HG02870 (cell line): ENCODE measurements around the gene EVA1A.

ENCODE experiments used
- ATAC-seq: cut with Tn5 transposase; IDR thresholded peaks from one replicate; pipeline ENCODE4 v1.9.1; 2021; ENCODE audit warnings: mild to moderate bottlenecking, moderate library complexity; ENCODE audit not compliant: unreplicated experiment

Gene EVA1A

DNA sequence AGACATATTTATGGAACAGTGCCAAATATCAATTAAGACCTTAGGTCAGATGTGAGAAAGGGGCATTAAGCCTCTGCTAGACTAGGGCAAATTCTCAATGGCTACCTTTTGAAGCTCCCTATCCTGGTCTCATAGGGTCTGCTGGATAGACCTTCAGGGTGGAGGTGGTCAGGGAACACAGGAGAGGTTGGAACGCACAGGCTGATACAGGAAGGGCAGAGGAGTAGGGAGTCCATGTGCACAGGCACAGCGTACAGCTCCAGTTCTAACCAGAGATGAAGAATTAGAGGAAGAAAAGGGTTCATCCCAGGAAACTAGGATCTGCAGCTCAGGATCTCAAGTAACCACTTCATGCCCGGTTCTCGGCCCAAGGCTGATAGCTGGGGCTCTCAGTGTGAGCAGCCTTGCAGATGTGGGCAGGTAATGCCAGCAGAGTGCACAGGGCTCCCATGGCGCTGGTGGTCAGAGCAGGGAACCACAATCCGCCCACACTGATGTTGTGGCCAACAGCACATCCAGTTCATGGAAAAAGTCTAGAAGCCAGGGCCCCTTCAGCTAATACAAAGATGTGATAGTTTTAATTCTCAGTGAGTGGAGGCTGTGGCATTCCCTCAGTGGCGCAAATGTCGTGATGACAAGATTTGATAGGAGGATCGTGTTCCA lies 3.4 kb upstream of the EVA1A start:
- no peak for ATAC-seq

GRCh38 chr2:75563591-75563990 lies 2.9 kb upstream of the EVA1A start:
- no peak for ATAC-seq

GRCh38 chr2:75562513-75562864 lies 1.8 kb upstream of the EVA1A start:
- ATAC-seq = no peak

DNA sequence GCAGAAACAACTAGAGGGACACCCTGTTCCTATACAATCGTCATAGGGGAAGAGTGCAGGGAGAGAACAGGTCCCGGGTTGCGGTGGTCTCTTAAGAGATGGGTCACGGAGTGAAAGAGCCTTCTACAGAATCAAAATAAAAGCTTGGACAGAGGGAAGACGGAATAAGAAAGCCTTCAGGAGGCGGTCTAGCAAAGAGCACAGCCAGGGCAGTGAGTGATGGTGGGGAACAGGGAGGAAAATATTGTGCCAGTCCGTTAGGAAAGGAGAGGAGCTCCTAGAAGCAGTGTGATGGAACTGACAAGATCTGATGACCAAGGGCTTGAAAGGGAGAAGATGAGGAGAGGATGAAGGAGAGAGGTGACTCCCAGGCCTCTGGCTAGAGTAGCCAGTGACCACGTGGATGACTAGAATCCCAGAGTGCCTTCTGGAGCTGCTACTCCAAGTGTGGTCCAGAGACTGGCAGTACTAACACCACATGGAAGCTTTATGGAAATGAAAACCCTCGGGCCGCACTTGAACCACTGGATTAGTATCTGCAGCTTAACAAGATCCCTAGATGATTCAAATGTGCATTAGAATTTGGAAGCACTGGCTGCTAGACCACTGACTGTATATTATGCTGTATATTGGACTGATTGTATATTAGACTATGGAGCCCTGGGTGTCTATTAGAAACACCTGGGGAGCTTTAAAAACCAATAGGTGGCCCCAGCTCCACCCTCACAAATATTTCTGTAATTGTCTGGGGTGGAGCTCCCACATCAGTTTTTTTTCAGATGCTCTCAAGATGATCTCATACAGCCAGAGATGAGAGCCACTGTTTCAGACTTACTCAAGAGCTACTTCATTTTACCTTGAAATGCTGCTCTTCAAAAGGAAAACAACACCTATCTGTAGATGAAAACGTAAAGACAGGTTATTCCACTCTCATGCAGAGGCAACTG lies 1.1 kb upstream of the EVA1A start:
- no peak for ATAC-seq

DNA sequence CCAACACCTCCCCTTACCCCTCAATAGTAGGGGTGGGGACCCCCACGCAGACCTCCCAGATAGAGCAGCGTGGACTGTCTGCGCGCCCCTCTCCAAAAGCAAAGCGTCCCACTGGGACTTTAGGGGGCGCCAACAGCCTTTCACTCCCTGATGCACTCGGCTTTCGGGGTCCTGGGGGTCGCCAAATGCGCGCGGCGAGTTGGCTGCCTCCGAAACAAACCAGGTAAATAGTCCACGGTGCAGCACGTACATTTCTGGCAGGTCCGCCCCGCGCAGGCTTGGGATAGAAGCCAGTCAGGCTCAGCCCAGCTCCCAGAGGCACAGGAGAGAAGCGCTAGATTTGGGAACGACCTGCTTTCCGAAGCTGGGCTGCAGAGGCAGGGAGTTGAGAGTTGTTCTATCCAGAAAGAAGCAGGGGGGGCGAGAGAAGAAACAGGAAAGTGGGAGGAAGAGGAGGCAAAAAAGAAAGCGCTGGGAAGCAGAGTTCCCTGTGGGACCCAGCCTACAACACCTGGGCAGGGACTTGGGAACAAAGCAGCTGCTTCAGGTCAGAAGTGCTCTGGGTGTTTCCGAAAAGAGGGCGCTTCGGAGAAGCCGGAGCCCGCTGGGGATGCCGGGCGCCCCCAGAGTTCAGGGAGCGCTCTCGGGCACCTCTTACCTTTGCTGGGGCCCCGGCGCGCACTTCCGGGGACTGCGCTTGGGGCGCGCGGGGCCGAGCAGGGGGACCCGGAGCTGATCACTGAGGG lies 544 bp downstream of the EVA1A start:
- ATAC-seq = no peak

DNA sequence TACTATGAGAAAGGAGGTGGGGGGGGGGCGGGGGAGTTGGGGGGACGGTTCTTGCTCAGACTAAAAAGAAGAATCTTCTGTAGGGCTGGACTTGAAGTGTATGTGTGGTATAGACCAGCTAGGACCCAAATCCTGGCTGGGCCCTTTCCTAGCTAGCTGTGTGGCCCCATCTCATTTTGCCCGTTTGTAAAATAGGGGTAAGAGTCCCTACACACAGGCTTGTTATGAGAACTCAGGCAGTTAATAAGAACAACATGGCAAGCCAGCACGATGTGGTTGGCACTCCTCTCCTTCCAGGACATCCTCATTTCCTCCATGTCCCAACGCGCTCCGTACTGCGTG lies 1.1 kb downstream of the EVA1A start:
- no peak for ATAC-seq

DNA sequence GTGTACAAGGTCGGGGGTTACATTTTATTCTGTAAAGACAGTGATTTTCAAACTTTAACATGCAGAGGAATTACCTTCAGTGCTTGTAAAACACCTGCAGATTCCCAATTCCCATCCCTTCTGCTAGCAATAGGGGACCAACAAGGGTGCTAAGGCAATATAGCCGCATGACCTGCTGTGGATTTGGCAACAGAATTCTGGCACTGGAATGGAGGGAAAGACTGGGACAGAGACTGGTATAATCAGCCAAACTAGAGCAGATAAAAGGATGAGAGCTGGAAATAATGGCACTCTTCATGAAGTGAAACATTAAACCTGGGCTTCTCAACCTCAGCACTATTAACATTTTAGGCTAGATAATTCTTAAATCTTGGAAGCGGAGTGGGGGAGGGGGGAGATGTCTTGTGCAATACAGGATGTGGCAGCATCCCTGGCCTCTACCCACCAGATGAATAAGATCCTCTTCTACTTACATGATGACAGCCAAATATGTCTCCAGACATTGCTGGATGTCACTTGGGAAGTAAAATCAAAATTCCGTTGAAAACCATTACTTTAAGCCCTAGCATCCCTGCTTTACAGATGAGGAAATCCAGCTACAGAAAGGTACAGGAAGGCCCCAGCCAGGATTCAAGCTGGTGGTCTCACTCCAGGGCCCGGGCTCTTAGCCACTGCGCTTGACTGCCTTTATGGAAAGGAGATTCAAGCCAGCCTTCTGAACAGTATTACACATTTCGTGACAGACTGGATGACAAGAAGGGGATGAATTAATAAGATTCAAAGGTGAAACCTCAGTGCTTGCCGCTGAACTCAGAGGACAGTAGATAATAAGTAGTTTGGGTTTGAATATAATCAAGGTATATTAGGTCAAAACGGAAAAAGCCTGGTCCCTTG lies 1.7 kb downstream of the EVA1A start:
- no peak for ATAC-seq

DNA sequence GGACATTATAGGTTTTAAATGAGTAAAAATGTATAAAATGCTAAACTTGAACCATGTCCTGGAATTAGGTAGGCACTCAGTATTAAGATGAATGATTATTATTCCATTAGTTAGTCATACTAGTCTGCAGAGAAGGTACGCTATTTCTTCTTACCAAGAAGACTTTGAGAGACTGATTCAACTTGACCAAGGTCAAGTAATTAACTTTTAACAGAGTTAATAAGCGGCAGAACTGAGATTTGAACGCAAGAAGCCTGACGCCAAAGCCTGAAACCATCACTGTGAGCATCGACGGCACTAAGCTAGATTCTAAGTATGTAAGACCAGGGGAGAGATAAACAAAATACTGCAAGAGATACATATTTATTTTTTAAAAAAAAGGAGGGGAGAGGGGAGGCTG lies 2.6 kb downstream of the EVA1A start:
- no peak for ATAC-seq

- ATAC-seq = no peak
These were observed 3.1 kb downstream of the EVA1A start for GRCh38 chr2:75557474-75558133.

DNA sequence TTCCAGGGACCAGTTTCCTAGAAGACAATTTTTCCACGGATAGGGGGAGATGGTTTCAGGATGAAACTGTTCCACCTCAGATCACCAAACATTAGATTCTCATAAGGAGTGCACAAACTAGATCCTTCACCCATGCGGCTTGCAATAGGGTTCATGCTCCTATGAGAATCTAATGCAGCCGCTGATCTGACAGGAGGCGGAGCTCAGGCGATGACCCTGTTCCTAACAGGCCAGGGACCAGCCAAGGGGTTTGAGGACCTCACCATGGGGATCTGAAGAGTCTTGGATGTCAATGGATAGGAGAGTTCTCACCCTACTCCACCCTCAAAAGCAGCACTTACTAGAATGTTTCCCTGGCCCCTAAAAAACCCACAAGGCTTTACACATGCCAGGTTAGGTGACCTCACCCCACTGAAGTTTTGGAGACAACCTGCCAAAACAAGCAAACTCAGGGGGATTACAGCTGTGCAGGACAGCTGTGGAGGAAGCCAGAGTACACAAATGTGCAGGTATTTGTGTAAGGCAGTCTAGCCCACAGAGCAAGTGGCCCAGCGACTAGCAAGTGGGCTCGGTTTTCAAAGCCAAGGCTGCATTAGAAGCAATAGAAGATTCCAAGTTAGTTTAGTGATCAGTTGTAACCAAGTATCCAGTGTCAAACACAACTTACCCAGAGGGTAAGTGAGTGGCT lies 3.9 kb downstream of the EVA1A start:
- no peak for ATAC-seq

DNA sequence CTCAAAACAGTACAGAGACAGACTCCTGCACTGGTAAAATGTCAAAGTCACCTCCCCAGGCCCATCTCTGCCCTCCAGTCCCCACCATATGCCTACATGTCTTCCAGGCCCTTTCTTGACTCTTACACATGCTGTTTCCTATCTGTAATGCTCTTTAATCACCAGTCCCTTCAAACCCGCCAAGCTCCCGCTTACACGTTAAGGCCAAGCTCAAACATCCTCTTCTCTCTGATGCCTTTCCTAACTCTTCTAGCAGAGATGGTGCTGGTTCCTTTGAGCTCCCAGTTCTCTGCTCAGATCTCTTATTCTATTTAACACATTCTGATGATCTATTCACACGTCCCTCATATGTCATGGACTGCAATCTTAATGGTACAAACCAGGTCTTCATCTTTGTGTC lies 5.0 kb downstream of the EVA1A start:
- ATAC-seq = no peak

- no peak for ATAC-seq
These were observed 6.7 kb downstream of the EVA1A start for GRCh38 chr2:75553935-75554531.

DNA sequence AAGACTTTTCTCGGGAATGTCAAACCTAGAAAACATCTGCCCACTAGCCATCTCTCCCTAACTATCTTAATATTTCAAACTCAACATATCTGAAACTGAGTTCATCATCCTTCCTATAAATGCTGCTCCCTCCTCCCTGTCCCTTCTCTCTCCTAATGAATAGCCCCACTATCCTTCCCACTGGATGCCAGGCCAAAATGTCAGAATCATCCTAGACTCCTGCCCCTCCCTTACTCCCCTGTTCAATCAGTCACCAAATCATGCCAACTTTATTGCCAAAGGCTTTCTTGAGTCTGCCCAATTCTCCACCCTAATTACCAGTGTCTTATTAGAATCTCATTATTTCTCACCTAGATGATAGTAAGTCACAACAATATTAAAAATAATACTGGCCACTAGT lies 8.5 kb downstream of the EVA1A start:
- ATAC-seq = no peak

- ATAC-seq = no peak
These were observed 9.3 kb downstream of the EVA1A start for GRCh38 chr2:75551434-75551833.

GRCh38 chr2:75549401-75550253 lies 11.1 kb downstream of the EVA1A start:
- no peak for ATAC-seq

DNA sequence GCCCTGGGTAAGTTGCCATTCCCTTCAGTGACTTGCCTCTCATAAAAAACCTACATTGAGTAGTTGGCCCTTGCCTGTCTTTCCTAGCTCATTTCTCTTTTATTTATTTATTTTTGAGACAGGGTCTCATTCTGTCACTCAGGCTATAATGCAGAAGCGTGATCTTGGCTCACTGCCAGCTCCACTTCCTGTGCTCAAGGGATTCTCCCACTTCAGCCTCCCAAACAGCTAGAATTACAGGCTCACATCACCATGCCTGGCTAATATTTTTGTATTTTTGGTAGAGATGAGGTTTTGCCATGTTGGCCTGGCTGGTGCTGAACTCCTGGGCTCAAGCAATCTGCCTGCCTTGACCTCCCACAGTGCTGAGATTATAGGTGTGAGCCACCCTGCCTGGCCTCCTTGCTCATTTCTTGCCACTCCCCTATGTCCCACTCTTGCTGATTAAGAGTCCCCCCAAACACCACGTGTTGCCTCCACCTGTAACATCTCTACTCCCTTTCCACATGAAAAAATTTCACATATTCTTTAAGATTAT lies 12.6 kb downstream of the EVA1A start:
- no peak for ATAC-seq

GRCh38 chr2:75547345-75548035 lies 13.2 kb downstream of the EVA1A start:
- no peak for ATAC-seq

GRCh38 chr2:75545922-75546321 lies 14.8 kb downstream of the EVA1A start:
- no peak for ATAC-seq
